SK-N-SH (cell line): ENCODE results near the gene LINC00237. TPM values are rescaled to one million over a fixed set of nuclear protein-coding genes. Genes with fewer than 3 reads are reported as not detected.

Source experiments
- CTCF ChIA-PET: fragments of 300-600, 350-600 bp; formaldehyde crosslinking; extraction: SDS; loops from one replicate; lab custom pipeline; 2021; lab: Yijun Ruan, JAX
- POLR2A ChIA-PET: fragments of 350-600 bp; sonication (Branson Sonifier 250); formaldehyde crosslinking; extraction: SDS; loops from one replicate; lab custom pipeline; 2020; ENCODE audit warnings: antibody characterized with exemption, inconsistent platforms; lab: Yijun Ruan, JAX
- DNase-seq: peaks from one replicate; pipeline ENCODE4 v3.0.0; 2012
- H2AFZ ChIP-seq: fragments of 200-600 bp; sonication (generic); 2 replicates; pipeline ENCODE4 v1.8.1; 2016; ENCODE audit warnings: antibody characterized with exemption, mild to moderate bottlenecking, low read depth
- H3F3A ChIP-seq: fragments of 200-600 bp; sonication (generic); replicated peaks from 2 replicates; pipeline ENCODE3; 2016; ENCODE audit warnings: antibody characterized with exemption, mild to moderate bottlenecking; ENCODE audit not compliant: insufficient read depth
- H3K27ac ChIP-seq, 2 experiments: fragments of 200-500 bp in 1 of 2; fragments of 200-600 bp in 1 of 2; sonication (Bioruptor generic) in 1 of 2; sonication (generic), shearing (Covaris generic) in 1 of 2; 2 replicates each; pipeline versions ENCODE4 v1.5.1 to v1.6.1; 2014 to 2016; ENCODE audit warnings: low read depth in 2 of 2, inconsistent platforms in 1 of 2, low read length in 1 of 2, mild to moderate bottlenecking in 1 of 2, mixed read lengths in 1 of 2
- H3K27me3 ChIP-seq: fragments of 200-600 bp; sonication (generic), shearing (Covaris generic); 2 replicates; pipeline ENCODE4 v1.6.1; 2016; ENCODE audit warnings: mixed run types; ENCODE audit not compliant: insufficient read depth
- H3K36me3 ChIP-seq, 2 experiments: fragments of 200-500 bp in 1 of 2; fragments of 200-600 bp in 1 of 2; sonication (Bioruptor generic) in 1 of 2; sonication (generic) in 1 of 2; replicated peaks in 1 of 2; 2 replicates each; pipeline versions ENCODE3 to v1.5.1; 2014 to 2016; ENCODE audit warnings: low read length in 1 of 2, mild to moderate bottlenecking in 1 of 2; ENCODE audit not compliant: insufficient read depth in 2 of 2, control insufficient read depth in 1 of 2
- H3K4me1 ChIP-seq, 2 experiments: fragments of 200-500 bp in 1 of 2; fragments of 200-600 bp in 1 of 2; sonication (Bioruptor generic) in 1 of 2; sonication (generic), shearing (Covaris generic) in 1 of 2; 2 replicates each; pipeline versions ENCODE4 v1.5.1 to v1.6.1; 2014 to 2016; ENCODE audit warnings: low read depth in 1 of 2, low read length in 1 of 2, mixed run types in 1 of 2; ENCODE audit not compliant: insufficient read depth in 2 of 2, control insufficient read depth in 1 of 2
- H3K4me2 ChIP-seq: fragments of 200-600 bp; sonication (generic), shearing (Covaris generic); 2 replicates; pipeline ENCODE4 v1.6.1; 2017; ENCODE audit warnings: mixed run types
- H3K4me3 ChIP-seq, 2 experiments: fragments of 200-500 bp in 1 of 2; fragments of 200-600 bp in 1 of 2; sonication (Bioruptor generic) in 1 of 2; sonication (generic), shearing (Covaris generic) in 1 of 2; 2 replicates each; pipeline versions ENCODE4 v1.5.1 to v1.8.1; 2014 to 2016; ENCODE audit warnings: low read depth in 2 of 2, inconsistent platforms in 1 of 2, low read length in 1 of 2, mild to moderate bottlenecking in 1 of 2, mixed read lengths in 1 of 2, moderate library complexity in 1 of 2
- H3K79me2 ChIP-seq: fragments of 200-600 bp; sonication (generic); 2 replicates; pipeline ENCODE4 v1.8.1; 2017; ENCODE audit warnings: mild to moderate bottlenecking; ENCODE audit not compliant: insufficient read depth
- H3K9ac ChIP-seq: fragments of 200-600 bp; sonication (generic); 2 replicates; pipeline ENCODE4 v1.6.1; 2017; ENCODE audit warnings: mixed run types
- H3K9me2 ChIP-seq: fragments of 200-600 bp; sonication (generic); 2 replicates; pipeline ENCODE4 v1.6.1; 2017; ENCODE audit warnings: mixed run types
- H3K9me3 ChIP-seq: fragments of 200-600 bp; sonication (generic); 2 replicates; pipeline ENCODE4 v1.6.1; 2017; ENCODE audit warnings: mixed run types, mild to moderate bottlenecking, moderate library complexity
- H4K20me1 ChIP-seq: fragments of 200-600 bp; sonication (generic); 2 replicates; pipeline ENCODE4 v1.6.1; 2017; ENCODE audit warnings: mild to moderate bottlenecking, mixed run types; ENCODE audit not compliant: insufficient read depth
- CHD2 ChIP-seq: fragments of 150-350 bp; IDR thresholded peaks from 2 replicates; pipeline ENCODE4 v1.6.1; 2018; ENCODE audit warnings: low read length; ENCODE audit not compliant: partially characterized antibody
- EP300 ChIP-seq, 2 experiments: IDR thresholded peaks; 2 replicates each; pipeline versions ENCODE4 v1.4.0 to v1.6.1; 2012; ENCODE audit warnings: borderline replicate concordance in 1 of 2, low read depth in 1 of 2, low read length in 1 of 2
- FOSL2 ChIP-seq: IDR thresholded peaks from 2 replicates; pipeline ENCODE4 v1.4.0; 2012; ENCODE audit warnings: low read depth, mild to moderate bottlenecking, moderate library complexity, borderline replicate concordance
- FOXJ3 ChIP-seq: sonication (generic); formaldehyde crosslinking; IDR thresholded peaks from 2 replicates; pipeline ENCODE4 v1.5.1; 2020; ENCODE audit warnings: mild to moderate bottlenecking, missing genetic modification reagents
- FOXM1 ChIP-seq: IDR thresholded peaks from 2 replicates; pipeline ENCODE4 v1.4.0; 2012; ENCODE audit warnings: low read depth, mild to moderate bottlenecking
- GABPA ChIP-seq: IDR thresholded peaks from 2 replicates; pipeline ENCODE4 v1.4.0; 2012; ENCODE audit warnings: low read depth, mild to moderate bottlenecking
- GATA2 ChIP-seq: sonication (generic); formaldehyde crosslinking; IDR thresholded peaks from 2 replicates; pipeline ENCODE4 v1.5.0; 2020; ENCODE audit warnings: mild to moderate bottlenecking, missing genetic modification reagents
- JUND ChIP-seq: IDR thresholded peaks from 2 replicates; pipeline ENCODE4 v1.4.0; 2012
- NFIC ChIP-seq: IDR thresholded peaks from 2 replicates; pipeline ENCODE4 v1.4.0; 2012; ENCODE audit warnings: borderline replicate concordance
- RAD21 ChIP-seq: IDR thresholded peaks from 2 replicates; pipeline ENCODE4 v1.6.1; 2012; ENCODE audit warnings: mild to moderate bottlenecking, low read length
- RCOR1 ChIP-seq: fragments of 150-350 bp; IDR thresholded peaks from 2 replicates; pipeline ENCODE4 v1.6.1; 2017; ENCODE audit warnings: antibody characterized with exemption, low read length
- RFX5 ChIP-seq: IDR thresholded peaks from 2 replicates; pipeline ENCODE4 v1.6.1; 2012; ENCODE audit warnings: mild to moderate bottlenecking, improper control_type of control experiment, low read length
- RXRA ChIP-seq: IDR thresholded peaks from 2 replicates; pipeline ENCODE4 v1.4.0; 2012; ENCODE audit warnings: low read depth, mild to moderate bottlenecking, borderline replicate concordance
- SIN3A ChIP-seq: IDR thresholded peaks from 2 replicates; pipeline ENCODE4 v1.6.1; 2012; ENCODE audit warnings: low read depth, mild to moderate bottlenecking, low read length, moderate library complexity, borderline replicate concordance
- SMC3 ChIP-seq: IDR thresholded peaks from 2 replicates; pipeline ENCODE4 v1.6.1; 2012; ENCODE audit warnings: low read depth, low read length, improper control_type of control experiment
- TAF1 ChIP-seq: IDR thresholded peaks from 2 replicates; pipeline ENCODE4 v1.6.1; 2012; ENCODE audit warnings: low read depth, mild to moderate bottlenecking, low read length, moderate library complexity, borderline replicate concordance
- TCF12 ChIP-seq: IDR thresholded peaks from 2 replicates; pipeline ENCODE4 v1.4.0; 2012
- TEAD4 ChIP-seq: IDR thresholded peaks from 2 replicates; pipeline ENCODE4 v1.4.0; 2012; ENCODE audit warnings: mild to moderate bottlenecking, borderline replicate concordance; ENCODE audit not compliant: insufficient read depth
- USF2 ChIP-seq: fragments of 150-350 bp; IDR thresholded peaks from 2 replicates; pipeline ENCODE4 v1.6.1; 2017; ENCODE audit warnings: antibody characterized with exemption, low read length, low read depth, borderline replicate concordance
- YY1 ChIP-seq: IDR thresholded peaks from 2 replicates; pipeline ENCODE4 v1.4.0; 2012; ENCODE audit warnings: low read depth, mild to moderate bottlenecking
- WGBS: methylation state at CpG from one replicate; pipeline ENCODE4 v1.1.6; 2017; ENCODE audit warnings: low lambda C conversion rate; 5-methylcytosine and 5-hydroxymethylcytosine counted together
- polyA plus RNA-seq, 3 experiments: library from polyadenylated mRNA; depleted of rRNA; stranded (reverse); fragments of >200 nt; gene quantifications; 2 replicates each; pipeline ENCODE4 v1.2.3, GENCODE V29; 2012
- TF ChIP-seq, protein P1 (sequence below): fragments of 150-350 bp; IDR thresholded peaks from 2 replicates; pipeline ENCODE4 v1.6.1; 2016; ENCODE audit warnings: mild to moderate bottlenecking, low read depth, low read length

Gene LINC00237
- polyA plus RNA-seq, 1 of the 3 experiments (the other 2 are of a cell fraction), result not detected

- TF ChIP-seq CHD2 (no peak), JUND (no peak), TEAD4 (no peak), RCOR1 (no peak), YY1 (no peak), TAF1 (no peak), SMC3 (no peak)
- TF ChIP-seq, protein P1, sequence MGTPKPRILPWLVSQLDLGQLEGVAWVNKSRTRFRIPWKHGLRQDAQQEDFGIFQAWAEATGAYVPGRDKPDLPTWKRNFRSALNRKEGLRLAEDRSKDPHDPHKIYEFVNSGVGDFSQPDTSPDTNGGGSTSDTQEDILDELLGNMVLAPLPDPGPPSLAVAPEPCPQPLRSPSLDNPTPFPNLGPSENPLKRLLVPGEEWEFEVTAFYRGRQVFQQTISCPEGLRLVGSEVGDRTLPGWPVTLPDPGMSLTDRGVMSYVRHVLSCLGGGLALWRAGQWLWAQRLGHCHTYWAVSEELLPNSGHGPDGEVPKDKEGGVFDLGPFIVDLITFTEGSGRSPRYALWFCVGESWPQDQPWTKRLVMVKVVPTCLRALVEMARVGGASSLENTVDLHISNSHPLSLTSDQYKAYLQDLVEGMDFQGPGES, result no peak
- TF ChIP-seq, all 33 proteins: peak for 0
These were observed 30.0 kb upstream of the LINC00237 start (continued) for GRCh38 chr20:21136015-21136732.

- H3K79me2 ChIP-seq, result no peaks in the 10 kb centered on the region
- H3F3A ChIP-seq, result no peaks in the 10 kb centered on the region
- CTCF ChIA-PET, result interaction anchor here (1.7 kb wide), 1 partner anchor 9 kb away, joined by 11 read pairs; the partner anchor contains the start of gene KIZ
- no peak overlapping the region for H3K27ac ChIP-seq
- POLR2A ChIA-PET, result no interaction called here
- H3K9me3 ChIP-seq, result no peaks in the 10 kb centered on the region
- no peaks in the 10 kb centered on the region; a peak in 1 of 4 replicates for H3K4me1 ChIP-seq
- H4K20me1 ChIP-seq, result no peaks in the 10 kb centered on the region
- H3K4me2 ChIP-seq, result no peak overlapping the region
- H3K27me3 ChIP-seq, result no peaks in the 10 kb centered on the region
- H3K4me3 ChIP-seq, result no peak overlapping the region
- no peaks in the 10 kb centered on the region for H3K9me2 ChIP-seq
- no peak for DNase-seq
- 91% methylated on average over 10 of the region's 10 CpGs for WGBS
- H3K36me3 ChIP-seq, result no peaks in the 10 kb centered on the region
- no peak overlapping the region for H3K9ac ChIP-seq
- TF ChIP-seq GABPA (no peak), RXRA (no peak), SIN3A (no peak), TEAD4 (no peak), TAF1 (no peak), GATA2 (CRISPR knock-in tag) (no peak), USF2 (no peak), YY1 (no peak), NFIC (no peak), FOXJ3 (CRISPR knock-in tag) (no peak), FOSL2 (no peak), RAD21 (no peak), FOXM1 (no peak), RFX5 (no peak), EP300 (IDR thresholded peaks at IDR 0.05; ENCODE audit: borderline replicate concordance in 1 of 2, low read depth in 1 of 2, low read length in 1 of 2) (no peak), CHD2 (no peak), TCF12 (no peak)
- TF ChIP-seq, protein P1, result no peak
- TF ChIP-seq, all 33 proteins: peak for 0
- no peak overlapping the region for H2AFZ ChIP-seq
These were observed 28.8 kb upstream of the LINC00237 start for GRCh38 chr20:21134883-21135493.
